KBM-7 (cell line): ENCODE results near the gene KDM2B.
A peak's percentile ranks its signal among the peaks of the same experiment; 100 is the strongest.
"Not testable (repeated sequence)": the region's sequence is repeated elsewhere in the genome, so short reads cannot be mapped to it uniquely, and the experiment has no call there.

ENCODE experiments used
- DNase-seq: peaks from one replicate; pipeline ENCODE4 v3.0.0-alpha.2; 2015
- in situ Hi-C: fragments of 300-500 bp; cut with MboI; formaldehyde crosslinking; loops from 2 replicates; pipeline ENCODE4 v1.14.3; 2020; ENCODE audit warnings: low sequenced_read_pairs, low pct_unique_long_range_greater_than_20kb, mixed read lengths

The KDM2B gene

GRCh38 chr12:121420109-121420508 lies 160.7 kb downstream of the KDM2B start:
- DNase-seq = no peak
- in situ Hi-C loops = no loop called here

GRCh38 chr12:121417847-121418246 lies 163.0 kb downstream of the KDM2B start:
- no peak for DNase-seq
- in situ Hi-C loops = no loop called here

GRCh38 chr12:121413917-121414316 lies 166.9 kb downstream of the KDM2B start:
- no peak for DNase-seq
- in situ Hi-C loops = no loop called here

- no peak for DNase-seq
- in situ Hi-C loops = no loop called here
These were observed 175.6 kb downstream of the KDM2B start for GRCh38 chr12:121405211-121405610.

- in situ Hi-C loops = no loop called here
- no peak for DNase-seq
These were observed 176.1 kb downstream of the KDM2B start for GRCh38 chr12:121404734-121405133.

GRCh38 chr12:121403721-121404120 lies 177.1 kb downstream of the KDM2B start:
- DNase-seq = no peak

GRCh38 chr12:121400332-121401139 lies 180.3 kb downstream of the KDM2B start:
- peak; percentile 55 for DNase-seq
- in situ Hi-C loops = no loop called here

More at GRCh38 chr12:121403721-121404120, 177.1 kb downstream of the KDM2B start:
- in situ Hi-C loops = no loop called here

GRCh38 chr12:121399391-121400331 lies 181.2 kb downstream of the KDM2B start, which contains the start of gene RNF34:
TSS of gene RNF34 (plus strand) at chr12:121400118. CDS start at chr12:121400213, 95 bp downstream.
- peak; percentile 99 for DNase-seq
- in situ Hi-C loops = no loop called here

GRCh38 chr12:121398355-121398754 lies 182.5 kb downstream of the KDM2B start:
- in situ Hi-C loops = no loop called here
- no peak for DNase-seq

- in situ Hi-C loops = no loop called here
These were observed 183.3 kb downstream of the KDM2B start for GRCh38 chr12:121397521-121397920.

GRCh38 chr12:121392325-121392716 lies 188.5 kb downstream of the KDM2B start:
- in situ Hi-C loops = no loop called here
- DNase-seq = no peak

More at GRCh38 chr12:121397521-121397920, 183.3 kb downstream of the KDM2B start:
- no peak for DNase-seq

- in situ Hi-C loops = no loop called here
- peak; percentile 67 for DNase-seq
These were observed 189.1 kb downstream of the KDM2B start for GRCh38 chr12:121391619-121392324.

- in situ Hi-C loops = no loop called here
- no peak for DNase-seq
These were observed 190.0 kb downstream of the KDM2B start for GRCh38 chr12:121390856-121391255.

GRCh38 chr12:121388421-121388981 lies 192.3 kb downstream of the KDM2B start:
- no peak for DNase-seq
- in situ Hi-C loops = no loop called here

- DNase-seq, in situ Hi-C loops: not testable (repeated sequence)
These were observed 195.9 kb downstream of the KDM2B start for GRCh38 chr12:121384891-121385290.

GRCh38 chr12:121383601-121384021 lies 197.2 kb downstream of the KDM2B start:
- no peak for DNase-seq
- in situ Hi-C loops = no loop called here

- in situ Hi-C loops = no loop called here
- DNase-seq = no peak
These were observed 200.9 kb downstream of the KDM2B start for GRCh38 chr12:121379945-121380344.
